HFF-Myc (cell line): ENCODE results near the gene HCCS.

Experiments
- DNase-seq: peaks from one replicate; pipeline ENCODE4 v3.0.0-alpha.2; 2011; ENCODE audit warnings: low read depth; ENCODE audit errors: extremely low read depth
- H3K4me3 ChIP-seq: replicated peaks from 2 replicates; pipeline ENCODE4 v1.5.1; 2011; ENCODE audit warnings: low read depth, mild to moderate bottlenecking, control low read depth, low read length
- CTCF ChIP-seq: IDR thresholded peaks from 2 replicates; pipeline ENCODE4 v1.5.1; 2012; ENCODE audit warnings: mild to moderate bottlenecking, low read depth, low read length, control low read depth; ENCODE audit errors: missing control alignments

The HCCS gene

DNA sequence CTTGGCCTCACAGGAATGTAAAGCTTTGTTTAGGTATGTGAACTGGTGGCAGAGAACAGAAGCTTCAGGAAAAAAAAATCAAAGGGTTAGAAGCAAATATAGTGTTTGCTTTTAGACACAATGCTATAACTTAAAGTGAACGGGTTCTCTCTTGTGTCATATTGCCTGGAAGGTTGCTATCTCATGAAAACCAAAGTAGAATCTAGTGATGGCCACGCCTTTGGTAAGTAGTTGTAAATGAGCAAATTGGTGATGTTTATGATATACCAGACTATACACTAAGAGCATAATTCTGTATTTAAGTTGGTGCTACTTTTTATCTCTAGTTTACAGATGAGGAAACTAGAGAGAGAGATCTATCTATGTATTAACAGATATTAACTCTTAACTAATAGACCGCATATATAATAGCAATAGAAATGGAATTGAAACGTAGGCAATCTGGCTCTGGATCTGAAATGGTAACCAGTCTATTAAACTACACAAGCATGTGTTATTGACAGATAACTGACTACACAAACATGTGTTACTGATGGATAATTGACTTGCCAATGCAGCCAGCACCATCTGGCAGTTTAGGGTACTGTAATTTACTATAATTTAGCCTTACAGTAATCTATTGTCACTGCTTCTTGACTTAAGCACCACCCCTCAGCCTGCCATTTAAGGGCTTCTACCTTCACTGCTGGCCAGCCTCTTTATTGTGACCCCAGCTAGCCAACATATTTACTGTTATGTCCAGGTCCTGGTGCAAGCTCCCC, 40.8 kb downstream of the HCCS start:
- no peak for DNase-seq
- TF ChIP-seq CTCF: no peak
- no peak overlapping the region for H3K4me3 ChIP-seq

- no peak for TF ChIP-seq CTCF
- no peak overlapping the region for H3K4me3 ChIP-seq
- DNase-seq: no peak
Measured at GRCh38 chrX:11159149-11159548, 48.0 kb downstream of the HCCS start.

- no peak for TF ChIP-seq CTCF
- no peak overlapping the region for H3K4me3 ChIP-seq
- DNase-seq: no peak
Measured at GRCh38 chrX:11164433-11164832, 53.3 kb downstream of the HCCS start.

- no peak overlapping the region for H3K4me3 ChIP-seq
- TF ChIP-seq CTCF: no peak
- DNase-seq: no peak
Measured at GRCh38 chrX:11171956-11172355, 60.8 kb downstream of the HCCS start.

- DNase-seq: no peak
- no peak overlapping the region for H3K4me3 ChIP-seq
- TF ChIP-seq CTCF: no peak
Measured at GRCh38 chrX:11172415-11172814, 61.3 kb downstream of the HCCS start.
